Esophagus squamous epithelium (tissue), 5 donors: ENCODE results near the gene MROH9. TPM values are rescaled to one million over a fixed set of nuclear protein-coding genes. Genes with fewer than 3 reads are reported as not detected.
A peak's percentile ranks its signal among the peaks of the same experiment; 100 is the strongest.

Experiments
- DNase-seq: peaks from one replicate; lab custom pipeline; 2025; lab: John Stamatoyannopoulos, UW
- H3K27ac ChIP-seq, 4 donors: fragments of 200-600 bp; sonication (generic); one replicate each; pipeline ENCODE4 v1.5.1; 2016 to 2019; ENCODE audit warnings: mild to moderate bottlenecking in 1 of 4
- H3K27me3 ChIP-seq, 4 donors: fragments of 200-600 bp; sonication (generic); 1 replicate in 3 of 4; 2 replicates in 1 of 4; pipeline versions ENCODE4 v1.5.1 to v1.6.0; 2017 to 2021; ENCODE audit warnings: antibody characterized with exemption in 1 of 4
- H3K36me3 ChIP-seq, 3 donors: fragments of 200-600 bp; sonication (generic); one replicate each; pipeline ENCODE4 v1.5.1; 2016 to 2019
- H3K4me1 ChIP-seq, 3 donors: fragments of 200-600 bp; sonication (generic); one replicate each; pipeline ENCODE4 v1.5.1; 2017 to 2019
- H3K4me3 ChIP-seq, 4 donors: fragments of 200-600 bp; sonication (generic); 1 replicate in 3 of 4; 2 replicates in 1 of 4; pipeline ENCODE4 v1.5.1; 2016 to 2019; ENCODE audit warnings: mild to moderate bottlenecking in 2 of 4, moderate library complexity in 1 of 4
- H3K9me3 ChIP-seq, 3 donors: fragments of 200-600 bp; sonication (generic); one replicate each; pipeline ENCODE4 v1.5.1; 2016 to 2019
- CTCF ChIP-seq, 6 experiments: fragments of 450-650 bp in 4 of 6; fragments of 200-600 bp in 2 of 6; sonication (generic) in 2 of 6; IDR thresholded peaks; one replicate each; pipeline ENCODE4 v1.5.1; 2016 to 2019; ENCODE audit warnings: antibody characterized with exemption in 6 of 6, mild to moderate bottlenecking in 4 of 6, moderate library complexity in 4 of 6
- POLR2A ChIP-seq, 4 donors: fragments of 450-650 bp; IDR thresholded peaks; one replicate each; pipeline ENCODE4 v1.6.1; 2017; ENCODE audit warnings: antibody characterized with exemption in 4 of 4, mild to moderate bottlenecking in 4 of 4, moderate library complexity in 3 of 4
- WGBS, 2 donors: methylation state at CpG; one replicate each; pipeline ENCODE4 v1.1.5; 2018; 5-methylcytosine and 5-hydroxymethylcytosine counted together
- intact Hi-C: fragments of 100-400 bp; cut with DNase I; formaldehyde crosslinking; loops from one replicate; pipeline ENCODE4 v1.15.0; 2022
- total RNA-seq, 4 donors: library from RNA; depleted of rRNA; stranded (reverse); fragments of >200 nt; gene quantifications; one replicate each; pipeline ENCODE4 v1.1.0, GENCODE V29; 2016
- donor health status: DM: yes; HTN: yes; CAD: no.

MROH9 gene
- total RNA-seq, 4 donors from 2014 or later = not detected

GRCh38 chr1:171084870-171085269, 149.5 kb downstream of the MROH9 start:
- H3K4me3 ChIP-seq = no peak overlapping the region
- WGBS, 2 donors = 75 to 77% methylated on average over 2 of the region's 2 CpGs
- TF ChIP-seq CTCF (IDR thresholded peaks at IDR 0.05) (no peak), POLR2A (IDR thresholded peaks at IDR 0.05) (no peak)

GRCh38 chr1:171087896-171088295, 152.6 kb downstream of the MROH9 start:
- Histone ChIP-seq H3K36me3 (no peaks in the 10 kb centered on the region), H3K4me1 (peaks cover 0 to 14% (median 0%) of the 10 kb centered on the region in 3 donors), H3K27me3 (no peaks in the 10 kb centered on the region), H3K9me3 (no peaks in the 10 kb centered on the region), H3K4me3 (no peak overlapping the region), H3K27ac (no peak overlapping the region)
- no peak for DNase-seq
- intact Hi-C loops = loop anchor here (10.0 kb wide), 2 partner anchors 97 to 227 kb away; partner anchors contain the start of genes FMO2 and FMO4
- TF ChIP-seq CTCF (IDR thresholded peaks at IDR 0.05) = no peak

More at GRCh38 chr1:171084870-171085269, 149.5 kb downstream of the MROH9 start:
- no peak overlapping the region for H3K27ac ChIP-seq
- no peaks in the 10 kb centered on the region for H3K9me3 ChIP-seq
- DNase-seq = no peak
- intact Hi-C loops = loop anchor here (5.0 to 10.0 kb wide), 3 partner anchors 100 to 230 kb away; partner anchors contain the start of genes FMO2 and FMO4
- H3K4me1 ChIP-seq = peaks cover 5 to 30% (median 6%) of the 10 kb centered on the region in 3 donors
- H3K27me3 ChIP-seq = no peaks in the 10 kb centered on the region
- no peaks in the 10 kb centered on the region for H3K36me3 ChIP-seq

GRCh38 chr1:171090604-171091003, 155.3 kb downstream of the MROH9 start, which contains the start of gene FMO3:
Gene FMO3 (plus strand): TSS chr1:171090905. CDS start chr1:171092659, 1,754 bp downstream.
- TF ChIP-seq CTCF (IDR thresholded peaks at IDR 0.05) = no peak
- 90 to 94% methylated on average over 5 of the region's 5 CpGs for WGBS, 2 donors
- no peak within 1 kb of the TSS for H3K4me3 ChIP-seq
- H3K27ac ChIP-seq = no peak within 1 kb of the TSS
- H3K9me3 ChIP-seq = no peaks in the 10 kb centered on the region
- DNase-seq = no peak
- H3K27me3 ChIP-seq = no peaks in the 10 kb centered on the region
- intact Hi-C loops = no loop called here
- no peaks in the 10 kb centered on the region for H3K36me3 ChIP-seq
- no peaks in the 10 kb centered on the region for H3K4me1 ChIP-seq

GRCh38 chr1:171103862-171104261, 168.5 kb downstream of the MROH9 start:
- TF ChIP-seq POLR2A (IDR thresholded peaks at IDR 0.05) (no peak), CTCF (IDR thresholded peaks at IDR 0.05) (no peak)
- intact Hi-C loops = no loop called here
- WGBS, 2 donors = 93 to 100% methylated on average over 1 of the region's 1 CpG
- no peaks in the 10 kb centered on the region for H3K36me3 ChIP-seq
- H3K27ac ChIP-seq = no peak overlapping the region
- H3K27me3 ChIP-seq = no peaks in the 10 kb centered on the region
- no peaks in the 10 kb centered on the region for H3K9me3 ChIP-seq
- H3K4me1 ChIP-seq = no peaks in the 10 kb centered on the region
- no peak overlapping the region for H3K4me3 ChIP-seq
- DNase-seq = no peak

- Histone ChIP-seq H3K36me3 (no peaks in the 10 kb centered on the region), H3K27me3 (no peaks in the 10 kb centered on the region), H3K4me3 (no peak overlapping the region), H3K9me3 (no peaks in the 10 kb centered on the region), H3K4me1 (peaks cover 0 to 21% (median 4%) of the 10 kb centered on the region in 3 donors), H3K27ac (peak overlapping the region in 3 of 4 donors; percentile 6 to 45 (median 22))
- no peak for DNase-seq
- TF ChIP-seq CTCF (IDR thresholded peaks at IDR 0.05) (no peak), POLR2A (IDR thresholded peaks at IDR 0.05) (no peak)
- intact Hi-C loops = no loop called here
- 59 to 80% methylated on average over 3 of the region's 3 CpGs for WGBS, 2 donors
Observed at GRCh38 chr1:171107262-171107940, 172.1 kb downstream of the MROH9 start.
